ENCODE measurements around the gene EBF4.

The EBF4 gene

DNA sequence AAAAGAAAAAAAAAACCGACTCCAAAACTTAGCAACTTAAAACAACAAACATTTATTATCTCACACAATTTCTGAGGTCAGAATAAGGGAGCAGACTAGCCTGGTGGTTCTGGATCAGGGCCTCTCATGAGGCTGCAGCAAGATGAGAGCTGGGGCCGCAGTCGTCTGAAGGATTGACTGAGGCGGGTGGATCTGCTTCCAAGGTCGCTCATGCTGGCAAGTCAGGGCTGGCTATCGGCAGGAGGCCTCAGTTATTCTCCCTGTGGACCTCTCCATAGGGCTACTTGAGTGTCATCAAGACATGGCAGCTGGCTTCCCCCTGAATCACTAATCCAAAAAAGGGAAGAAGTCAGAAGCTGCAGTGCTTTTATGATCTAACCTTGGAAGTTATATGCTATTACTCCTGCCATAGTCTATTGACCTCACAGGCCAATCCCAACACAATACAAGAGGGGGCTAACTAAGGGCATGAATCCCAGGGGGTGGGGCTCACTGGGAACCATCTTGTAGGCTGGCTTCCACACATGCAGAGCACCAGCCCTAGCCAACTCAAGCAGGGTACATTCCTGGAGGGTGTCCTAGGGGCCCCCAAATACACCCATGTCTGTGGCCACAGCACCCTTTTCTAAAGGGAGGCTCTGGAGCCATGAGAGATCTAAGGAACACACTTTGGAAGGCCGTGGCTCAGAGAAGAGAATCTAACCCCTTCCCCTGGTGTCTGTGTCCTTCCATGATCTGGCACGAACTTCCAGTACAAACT lies 11.3 kb downstream of the EBF4 start:
- DNase-seq, result no peak

DNA sequence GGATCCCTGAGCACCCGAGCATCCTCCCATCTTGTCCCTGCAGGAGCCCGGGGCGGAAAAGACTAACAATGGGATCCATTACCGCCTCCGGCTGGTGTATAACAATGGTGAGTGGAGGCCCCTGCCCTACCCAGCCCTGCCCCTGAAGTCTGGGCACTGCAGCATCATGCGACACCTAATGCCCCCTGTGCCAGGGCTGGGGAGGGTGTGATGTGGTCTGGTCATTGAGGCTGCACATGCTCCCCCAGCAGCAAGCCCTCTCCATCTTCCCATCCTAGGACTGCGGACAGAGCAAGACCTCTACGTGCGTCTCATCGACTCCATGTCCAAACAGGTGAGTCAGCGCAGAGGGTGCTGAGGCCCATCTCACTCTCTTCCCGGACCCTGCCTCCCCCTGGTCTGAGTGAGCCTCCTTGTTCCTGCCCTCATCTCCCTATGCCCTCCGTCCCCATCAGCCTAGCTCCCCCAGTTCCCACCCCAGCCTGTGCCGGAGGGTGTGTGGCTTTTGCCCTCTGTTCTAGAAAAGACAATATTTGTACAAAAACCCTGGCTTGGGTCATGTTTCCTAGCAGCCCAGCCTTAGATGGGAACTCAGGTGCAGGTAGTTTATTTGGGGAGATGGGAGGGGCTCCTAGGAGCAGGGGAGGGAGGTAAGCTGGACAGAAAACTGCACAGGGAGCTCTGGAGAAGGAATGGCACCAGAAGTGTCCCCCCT lies 13.5 kb downstream of the EBF4 start:
- no peak for DNase-seq

DNA sequence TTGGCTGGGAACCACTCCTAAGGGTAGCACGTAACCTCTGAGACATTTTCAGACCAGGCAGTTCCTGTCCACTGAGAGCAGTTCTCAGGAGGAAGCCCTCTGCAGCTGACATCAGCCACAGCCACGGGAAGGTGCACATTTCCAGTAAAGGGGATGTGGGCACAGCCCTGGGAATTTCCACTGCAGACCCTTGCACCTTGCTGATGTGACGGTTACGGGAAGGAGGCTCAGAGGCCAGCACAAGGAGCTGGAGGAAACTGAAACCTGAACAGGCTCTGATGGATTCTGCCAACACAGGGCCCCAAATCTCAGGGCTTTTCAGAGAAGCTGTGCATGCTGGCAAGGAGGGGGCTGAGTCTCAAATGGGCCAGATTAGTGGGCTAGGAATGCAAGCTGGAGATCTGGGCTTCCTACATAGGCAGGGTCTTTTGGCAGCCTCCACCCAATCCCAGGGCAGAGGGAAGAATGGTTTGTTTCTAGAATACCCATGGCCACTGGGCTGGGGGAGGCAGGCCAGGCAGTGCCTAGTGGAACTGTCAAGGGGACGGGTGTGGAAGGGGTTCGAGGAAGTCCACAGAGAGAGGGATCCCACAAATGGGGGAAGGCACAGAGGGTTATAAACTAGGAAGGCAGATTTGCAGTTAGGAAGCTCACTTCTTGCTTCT lies 14.2 kb downstream of the EBF4 start:
- DNase-seq, result no peak

DNA sequence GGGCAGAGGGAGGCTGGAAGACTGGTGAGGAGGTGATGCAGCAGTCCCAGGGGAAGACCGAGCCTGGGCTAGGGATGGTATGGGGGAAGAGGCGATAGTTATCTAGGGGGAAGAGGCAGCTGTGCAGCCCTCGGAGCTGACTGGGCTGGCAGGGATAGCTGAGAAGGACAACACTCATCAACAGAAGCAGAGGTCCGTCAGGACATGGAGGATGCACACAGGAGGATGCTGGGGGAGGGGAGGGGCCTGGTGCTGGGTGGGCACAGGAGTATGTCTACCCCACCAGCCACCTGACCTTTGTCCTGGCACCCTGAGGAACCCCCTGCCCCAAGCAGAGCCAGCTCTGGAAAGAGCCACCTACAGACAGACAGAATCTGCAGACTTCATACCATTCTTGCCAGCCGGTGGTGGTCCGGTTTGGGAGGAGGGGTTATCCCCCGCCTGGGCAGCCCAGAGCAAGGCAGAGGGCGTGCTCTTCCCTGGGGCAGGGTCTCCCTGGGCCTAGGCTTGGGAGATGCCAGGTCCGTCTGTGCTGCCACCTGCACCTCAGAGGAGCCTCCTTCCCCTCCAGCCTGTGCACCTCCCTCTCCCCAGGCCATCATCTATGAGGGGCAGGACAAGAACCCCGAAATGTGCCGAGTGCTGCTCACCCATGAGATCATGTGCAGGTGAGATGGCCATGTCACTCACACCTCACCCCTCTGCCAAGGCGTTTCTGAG lies 14.9 kb downstream of the EBF4 start:
- no peak for DNase-seq

DNA sequence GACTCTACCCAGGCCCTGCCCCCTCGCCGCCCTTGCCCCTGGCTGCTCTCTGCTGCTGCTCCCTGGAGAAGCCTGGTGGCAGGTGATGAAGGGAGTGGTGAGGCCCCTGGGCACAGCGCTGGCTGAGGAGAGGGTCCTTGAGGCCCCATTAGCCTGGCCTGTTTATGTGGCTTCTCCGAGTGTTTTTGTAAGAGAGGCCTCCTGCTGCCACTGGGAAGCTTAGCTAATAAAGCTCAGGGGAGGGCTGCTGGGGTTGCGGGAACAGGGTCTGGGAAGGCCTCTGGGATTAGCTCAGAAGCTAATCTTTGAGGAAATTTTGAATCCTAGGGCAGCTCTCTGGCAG lies 15.5 kb downstream of the EBF4 start:
- DNase-seq, result no peak

DNA sequence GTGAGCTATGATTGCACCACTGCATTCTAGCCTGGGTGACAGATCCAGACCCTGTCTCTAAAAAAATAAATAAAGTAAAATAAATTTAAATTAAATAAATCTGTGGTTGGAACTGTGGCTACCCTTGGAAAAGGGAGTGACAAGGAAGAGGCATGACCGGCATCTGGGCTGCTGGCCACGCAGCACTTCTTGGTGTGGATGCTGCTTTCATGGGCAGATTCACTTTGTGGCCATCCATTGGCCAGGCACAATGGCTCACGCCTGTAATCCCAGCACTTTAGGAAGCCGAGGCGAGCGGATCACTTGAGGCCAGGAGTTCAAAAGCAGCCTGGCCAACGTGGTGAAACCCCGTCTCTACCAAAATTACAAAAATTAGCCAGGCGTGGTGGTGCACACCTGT lies 16.1 kb downstream of the EBF4 start:
- no peak for DNase-seq

GRCh38 chr20:2709205-2709981 lies 16.8 kb downstream of the EBF4 start:
- DNase-seq, result no peak

DNA sequence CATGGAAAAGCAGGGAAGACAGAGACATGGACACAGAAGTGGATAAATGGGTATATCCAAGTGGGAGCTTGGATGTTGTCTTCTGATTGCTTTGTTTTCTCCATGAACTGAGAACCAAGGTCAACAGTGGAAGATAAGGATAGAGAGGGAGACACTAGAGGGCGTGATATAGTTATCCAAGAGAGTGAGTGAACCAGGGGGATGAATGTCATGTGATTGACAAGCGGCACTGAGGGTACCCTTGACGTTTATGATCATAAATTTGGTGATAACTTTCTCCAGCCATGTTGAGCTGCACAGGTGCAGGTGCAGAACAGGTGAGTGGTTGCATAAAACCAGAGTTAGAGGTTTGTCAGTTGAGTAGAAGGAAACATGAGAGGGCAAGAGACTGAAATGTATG lies 20.7 kb downstream of the EBF4 start:
- DNase-seq, result no peak

DNA sequence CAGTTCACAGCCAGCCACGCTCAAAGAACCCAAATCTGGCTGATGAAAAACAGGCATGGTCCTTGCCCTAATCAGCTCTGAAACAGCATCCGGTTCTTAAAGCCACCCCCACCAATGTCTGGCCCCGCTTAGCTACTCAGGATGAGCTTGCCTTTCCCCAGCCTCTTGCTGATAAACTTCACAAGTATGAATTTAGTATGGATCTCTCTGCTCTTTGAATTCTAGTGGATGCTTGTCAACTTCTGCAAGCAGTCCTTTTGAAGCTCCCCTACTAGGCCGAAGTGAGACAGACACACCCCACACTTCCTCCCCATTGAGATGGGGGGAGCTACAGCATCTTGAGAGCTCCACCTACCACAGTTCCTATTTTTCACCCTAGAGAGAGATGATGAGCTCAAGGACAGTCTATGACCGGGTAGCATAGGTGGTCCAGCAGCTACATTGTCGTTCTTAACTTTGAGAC lies 36.7 kb downstream of the EBF4 start:
- DNase-seq, result no peak

DNA sequence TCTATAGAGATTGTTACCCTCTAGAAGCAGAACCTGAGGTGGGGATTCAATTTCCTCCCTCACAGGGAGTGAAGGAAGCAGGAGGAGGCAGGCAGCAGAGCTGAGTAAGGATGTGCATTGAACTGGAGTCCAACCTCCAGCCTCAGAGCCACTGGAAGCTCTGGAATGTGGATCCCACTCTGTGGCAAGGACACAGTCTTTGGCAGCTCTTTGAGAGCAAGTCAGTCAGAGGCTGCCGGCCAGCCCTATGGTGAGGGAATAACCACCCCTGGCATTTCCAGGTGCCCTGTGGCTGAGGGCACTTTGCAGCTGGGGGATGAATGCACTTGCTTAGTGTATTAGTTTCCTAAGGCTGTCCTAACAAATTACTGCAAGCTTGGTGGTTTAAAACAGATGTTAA lies 37.2 kb downstream of the EBF4 start:
- no peak for DNase-seq

- no peak for DNase-seq
Measured at GRCh38 chr20:2734899-2735298, 42.3 kb downstream of the EBF4 start.

DNA sequence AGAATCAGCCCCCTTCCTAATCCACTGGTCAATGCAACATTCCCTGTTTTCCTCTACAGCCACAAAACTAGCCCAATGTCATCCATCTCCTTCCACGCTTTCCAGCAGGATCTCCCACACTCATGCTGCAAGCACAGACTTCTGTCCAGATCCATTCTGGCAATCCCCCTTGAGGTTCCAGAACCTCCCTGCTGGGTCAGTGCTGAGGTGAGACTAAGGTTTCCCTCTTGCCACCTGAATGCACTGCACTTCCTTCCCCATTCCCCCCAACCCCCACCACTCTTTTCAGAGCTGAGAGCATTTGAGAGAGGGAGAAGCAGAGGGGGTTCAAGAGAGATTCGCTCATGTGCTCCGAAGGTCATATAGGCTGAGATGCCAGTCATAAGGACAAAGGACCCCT lies 43.9 kb downstream of the EBF4 start:
- DNase-seq, result no peak

- DNase-seq, result no peak
Measured at GRCh38 chr20:2738331-2739041, 45.9 kb downstream of the EBF4 start.

- DNase-seq, result no peak
Measured at GRCh38 chr20:2739042-2739398, 46.4 kb downstream of the EBF4 start.

GRCh38 chr20:2740702-2741101 lies 48.1 kb downstream of the EBF4 start:
- DNase-seq, result no peak

- no peak for DNase-seq
Measured at GRCh38 chr20:2741463-2741862, 48.9 kb downstream of the EBF4 start.

DNA sequence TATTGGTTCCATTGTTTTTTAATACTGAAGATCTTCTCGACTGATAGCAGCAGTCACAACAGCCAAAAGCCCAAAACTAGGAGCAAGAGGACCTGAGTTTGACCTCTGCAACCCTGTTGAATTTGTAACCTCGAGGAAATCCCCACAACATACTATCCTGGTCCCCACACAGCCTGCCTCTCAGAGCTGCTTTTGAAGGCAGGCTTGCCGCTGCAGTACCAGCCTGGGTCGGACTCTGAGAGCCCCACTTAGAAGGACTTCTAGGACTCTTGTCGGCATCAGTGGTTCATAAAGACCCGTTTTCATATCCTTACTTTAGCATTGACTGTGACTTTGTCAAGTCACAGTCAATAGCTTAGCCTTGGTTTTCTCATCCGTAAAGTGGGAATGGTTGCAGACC lies 49.3 kb downstream of the EBF4 start:
- DNase-seq, result no peak

- no peak for DNase-seq
Measured at GRCh38 chr20:2742431-2742830, 49.9 kb downstream of the EBF4 start.

- DNase-seq, result no peak
Measured at GRCh38 chr20:2742934-2743559, 50.5 kb downstream of the EBF4 start.

GRCh38 chr20:2745060-2745910 lies 52.7 kb downstream of the EBF4 start:
- no peak for DNase-seq

All from activated gamma-delta T cell (primary cell).